Cardiac muscle cell (in vitro differentiated cells and primary cell): ENCODE measurements around the gene CSMD2. TPM values are rescaled to one million over a fixed set of nuclear protein-coding genes. Genes with fewer than 3 reads are reported as not detected.

ENCODE experiments used
- DNase-seq, 2 donors: peaks; one replicate each; pipeline versions ENCODE4 v3.0.0 to v3.0.0-alpha.2; 2010 to 2017; ENCODE audit warnings: low read depth in 1 of 2, low spot score in 1 of 2
- H3K27ac ChIP-seq: fragments of 200-600 bp; sonication (generic); 2 replicates; pipeline ENCODE4 v1.5.1; 2016
- H3K27me3 ChIP-seq: fragments of 200-600 bp; sonication (generic); 2 replicates; pipeline ENCODE4 v1.6.0; 2016; ENCODE audit warnings: control low read depth
- H3K36me3 ChIP-seq: fragments of 200-600 bp; sonication (generic); 2 replicates; pipeline ENCODE4 v1.5.1; 2016; ENCODE audit warnings: control low read depth
- H3K4me1 ChIP-seq: fragments of 200-600 bp; sonication (generic); 2 replicates; pipeline ENCODE4 v1.8.1; 2017; ENCODE audit warnings: low read depth, mild to moderate bottlenecking, mixed run types
- H3K4me3 ChIP-seq: fragments of 200-600 bp; sonication (generic); 2 replicates; pipeline ENCODE4 v1.5.1; 2016; ENCODE audit warnings: mild to moderate bottlenecking
- H3K9me3 ChIP-seq: fragments of 200-600 bp; sonication (generic); 2 replicates; pipeline ENCODE4 v1.5.1; 2017; ENCODE audit warnings: low read depth, mild to moderate bottlenecking, control low read depth
- polyA plus RNA-seq: library from polyadenylated mRNA; unstranded; fragments of >200 nt; fragmentation: Nextera tagmentation; extraction: Ambion mirVana; gene quantifications from 2 replicates; pipeline ENCODE4 v1.2.1, GENCODE V29; 2016
- total RNA-seq: library from RNA; depleted of rRNA; stranded (reverse); fragments of >200 nt; gene quantifications from 2 replicates; pipeline ENCODE4 v1.2.3, GENCODE V29; 2016
- TF ChIP-seq, protein P1 (sequence below): IDR thresholded peaks from 2 replicates; pipeline ENCODE4 v1.5.1; 2012; ENCODE audit warnings: low read depth, mild to moderate bottlenecking, low read length

The CSMD2 gene
- total and polyA plus RNA-seq, 2 experiments from 2014 or later, result 0.24 TPM; not detected in 1

DNA sequence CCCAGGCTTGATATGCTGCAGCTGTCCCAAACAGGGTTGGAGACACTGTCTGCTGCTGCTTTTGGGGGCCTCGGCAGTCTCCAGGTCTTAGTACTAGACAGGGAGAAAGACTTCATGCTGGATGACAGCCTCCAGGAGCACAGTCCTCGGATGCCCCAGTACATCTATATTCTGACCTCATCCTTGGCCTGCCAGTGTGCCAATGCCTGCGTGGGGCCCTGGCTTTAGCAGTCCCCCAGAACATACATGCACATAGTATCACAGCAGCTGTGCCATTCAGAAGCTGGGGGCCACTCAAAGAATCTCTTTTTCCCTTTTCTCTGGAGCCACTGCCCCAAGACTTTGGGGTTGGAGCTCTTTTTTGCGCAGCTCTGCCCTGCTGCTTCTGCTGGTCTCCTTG lies 697.0 kb downstream of the CSMD2 start:
- H3K4me1 ChIP-seq, result peaks cover 3% of the 10 kb centered on the region
- H3K36me3 ChIP-seq, result no peaks in the 10 kb centered on the region
- H3K4me3 ChIP-seq, result no peak overlapping the region
- no peaks in the 10 kb centered on the region for H3K9me3 ChIP-seq
- H3K27ac ChIP-seq, result no peak overlapping the region
- DNase-seq, result no peak
- TF ChIP-seq, protein P1, sequence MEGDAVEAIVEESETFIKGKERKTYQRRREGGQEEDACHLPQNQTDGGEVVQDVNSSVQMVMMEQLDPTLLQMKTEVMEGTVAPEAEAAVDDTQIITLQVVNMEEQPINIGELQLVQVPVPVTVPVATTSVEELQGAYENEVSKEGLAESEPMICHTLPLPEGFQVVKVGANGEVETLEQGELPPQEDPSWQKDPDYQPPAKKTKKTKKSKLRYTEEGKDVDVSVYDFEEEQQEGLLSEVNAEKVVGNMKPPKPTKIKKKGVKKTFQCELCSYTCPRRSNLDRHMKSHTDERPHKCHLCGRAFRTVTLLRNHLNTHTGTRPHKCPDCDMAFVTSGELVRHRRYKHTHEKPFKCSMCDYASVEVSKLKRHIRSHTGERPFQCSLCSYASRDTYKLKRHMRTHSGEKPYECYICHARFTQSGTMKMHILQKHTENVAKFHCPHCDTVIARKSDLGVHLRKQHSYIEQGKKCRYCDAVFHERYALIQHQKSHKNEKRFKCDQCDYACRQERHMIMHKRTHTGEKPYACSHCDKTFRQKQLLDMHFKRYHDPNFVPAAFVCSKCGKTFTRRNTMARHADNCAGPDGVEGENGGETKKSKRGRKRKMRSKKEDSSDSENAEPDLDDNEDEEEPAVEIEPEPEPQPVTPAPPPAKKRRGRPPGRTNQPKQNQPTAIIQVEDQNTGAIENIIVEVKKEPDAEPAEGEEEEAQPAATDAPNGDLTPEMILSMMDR, result no peak
- no peaks in the 10 kb centered on the region for H3K27me3 ChIP-seq

DNA sequence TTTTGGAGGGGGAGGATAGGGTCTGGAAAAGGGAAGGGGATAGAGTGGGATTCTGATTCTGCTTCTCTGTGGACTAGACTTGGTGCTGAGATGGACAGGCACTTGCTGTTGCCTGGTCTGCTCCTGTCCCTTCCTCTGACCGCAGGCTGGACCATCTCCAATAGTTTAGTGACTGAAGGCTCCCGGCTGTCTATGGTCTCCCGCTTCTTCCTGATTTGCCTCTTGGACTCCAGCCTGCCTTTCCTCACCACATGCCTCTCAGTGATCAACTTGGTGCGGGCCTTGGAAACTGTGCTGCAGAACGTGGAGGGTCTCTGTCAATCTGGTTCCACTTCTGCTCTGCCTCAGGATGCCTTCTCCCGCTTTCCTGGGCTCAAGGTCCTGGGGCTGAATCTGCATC lies 698.9 kb downstream of the CSMD2 start:
- no peak overlapping the region for H3K27ac ChIP-seq
- no peak overlapping the region for H3K4me3 ChIP-seq
- peak in 1 of 2 donors; percentile 37 for DNase-seq
- H3K9me3 ChIP-seq, result no peaks in the 10 kb centered on the region
- TF ChIP-seq, protein P1, result no peak
- H3K27me3 ChIP-seq, result no peaks in the 10 kb centered on the region
- peaks cover 2% of the 10 kb centered on the region for H3K4me1 ChIP-seq
- H3K36me3 ChIP-seq, result no peaks in the 10 kb centered on the region

DNA sequence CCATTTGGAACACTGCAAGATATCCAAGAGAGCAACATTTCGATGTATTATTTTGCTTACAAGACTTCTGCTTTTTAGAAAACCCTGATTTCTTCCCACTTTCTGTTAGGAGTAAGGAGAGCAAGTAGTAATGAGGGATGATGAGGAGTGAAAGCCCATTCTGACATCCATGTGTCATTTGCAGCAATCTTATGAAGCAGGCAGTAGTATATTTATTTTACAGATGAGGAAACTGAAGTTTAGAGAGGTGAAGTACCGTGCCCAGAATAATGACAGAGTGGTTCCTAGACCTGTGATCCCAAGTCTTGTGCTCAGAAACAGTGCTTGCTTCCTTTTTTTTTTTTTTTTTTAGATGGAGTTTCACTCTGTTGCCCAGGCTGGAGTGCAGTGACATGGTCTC lies 699.7 kb downstream of the CSMD2 start:
- TF ChIP-seq, protein P1, result no peak
- H3K4me1 ChIP-seq, result peaks cover 7% of the 10 kb centered on the region
- no peaks in the 10 kb centered on the region for H3K27me3 ChIP-seq
- H3K9me3 ChIP-seq, result no peaks in the 10 kb centered on the region
- H3K36me3 ChIP-seq, result no peaks in the 10 kb centered on the region
- H3K4me3 ChIP-seq, result no peak overlapping the region
- no peak for DNase-seq
- no peak overlapping the region for H3K27ac ChIP-seq

DNA sequence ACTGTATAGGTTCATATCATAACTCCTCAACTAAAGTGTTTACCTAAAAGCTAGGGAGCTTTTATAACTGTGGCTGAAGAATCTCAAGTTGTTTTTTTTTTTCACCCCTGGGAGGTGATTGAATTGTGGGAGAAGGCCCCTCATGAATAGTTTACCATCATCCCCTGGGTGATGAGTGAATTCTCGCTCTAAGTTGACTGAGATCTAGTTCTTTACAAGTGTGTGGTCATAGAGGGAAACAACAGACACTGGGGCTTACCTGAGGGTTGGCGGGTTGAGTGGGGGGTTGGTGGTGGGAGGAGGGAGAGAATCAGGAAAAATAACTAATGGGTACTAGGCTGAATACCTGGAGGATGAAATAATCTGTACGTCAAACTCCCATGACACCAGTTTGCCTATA lies 700.5 kb downstream of the CSMD2 start:
- TF ChIP-seq, protein P1, result no peak
- Histone ChIP-seq H3K4me1 (peaks cover 7% of the 10 kb centered on the region), H3K27ac (no peak overlapping the region)

More for the DNA sequence above, 700.5 kb downstream of the CSMD2 start:
- DNase-seq, result no peak
- Histone ChIP-seq H3K4me3 (no peak overlapping the region), H3K36me3 (no peaks in the 10 kb centered on the region), H3K27me3 (no peaks in the 10 kb centered on the region), H3K9me3 (no peaks in the 10 kb centered on the region)

Other genes with a start within 250 kb of the CSMD2 start
- not detected in 2 replicates for gene C1orf94, start 11.7 kb upstream of the CSMD2 start, total RNA-seq
- gene C1orf94, start 11.7 kb upstream of the CSMD2 start, polyA plus RNA-seq, result not detected in 2 replicates